CD14-positive monocyte (primary cell): ENCODE measurements around the gene GMDS. TPM values are rescaled to one million over a fixed set of nuclear protein-coding genes. Genes with fewer than 3 reads are reported as not detected.

ENCODE experiments used
- DNase-seq, 3 donors: peaks; one replicate each; pipeline ENCODE4 v3.0.0-alpha.2; 2011 to 2022
- H2AFZ ChIP-seq: 2 replicates; pipeline ENCODE4 v1.6.0; 2012; ENCODE audit warnings: mild to moderate bottlenecking, low read depth, low read length, inconsistent platforms; ENCODE audit not compliant: insufficient read depth, poor library complexity, severe bottlenecking
- H3K27ac ChIP-seq, 2 donors: 1 replicate in 1 of 2; 2 replicates in 1 of 2; pipeline ENCODE4 v1.5.1; 2012 to 2013; ENCODE audit warnings: low read length in 2 of 2, control low read depth in 1 of 2, inconsistent platforms in 1 of 2, low read depth in 1 of 2, mild to moderate bottlenecking in 1 of 2
- H3K27me3 ChIP-seq, 2 donors: one replicate each; pipeline versions ENCODE4 v1.6.0 to v1.6.1; 2011 to 2013; ENCODE audit warnings: low read length in 2 of 2; ENCODE audit not compliant: control insufficient read depth in 2 of 2, insufficient read depth in 2 of 2
- H3K36me3 ChIP-seq, 2 donors: replicated peaks in 1 of 2; 1 replicate in 1 of 2; 2 replicates in 1 of 2; pipeline versions ENCODE4 v1.5.1 to v1.6.1; 2012 to 2013; ENCODE audit warnings: low read length in 2 of 2, control low read depth in 1 of 2, inconsistent platforms in 1 of 2, mild to moderate bottlenecking in 1 of 2; ENCODE audit not compliant: insufficient read depth in 2 of 2, control insufficient read depth in 1 of 2
- H3K4me1 ChIP-seq, 2 donors: 1 replicate in 1 of 2; 2 replicates in 1 of 2; pipeline versions ENCODE4 v1.5.1 to v1.6.1; 2012 to 2013; ENCODE audit warnings: low read length in 2 of 2, control low read depth in 1 of 2, inconsistent platforms in 1 of 2, mild to moderate bottlenecking in 1 of 2, moderate library complexity in 1 of 2; ENCODE audit not compliant: insufficient read depth in 2 of 2, control insufficient read depth in 1 of 2
- H3K4me2 ChIP-seq: replicated peaks from 2 replicates; pipeline ENCODE3; 2012; ENCODE audit warnings: low read length, moderate library complexity, mild to moderate bottlenecking; ENCODE audit not compliant: poor library complexity, severe bottlenecking; ENCODE audit errors: extremely low read depth
- H3K4me3 ChIP-seq, 3 experiments: fragments of 200-600 bp in 1 of 3; sonication (generic) in 1 of 3; replicated peaks in 1 of 3; 1 replicate in 2 of 3; 2 replicates in 1 of 3; pipeline ENCODE4 v1.5.1; 2011 to 2013; ENCODE audit warnings: low read length in 3 of 3, mild to moderate bottlenecking in 3 of 3, control low read depth in 2 of 3, low read depth in 2 of 3, inconsistent platforms in 1 of 3, moderate library complexity in 1 of 3
- H3K79me2 ChIP-seq: 2 replicates; pipeline ENCODE4 v1.6.0; 2012; ENCODE audit warnings: mild to moderate bottlenecking, control low read depth, inconsistent platforms, low read length, moderate library complexity; ENCODE audit not compliant: insufficient read depth
- H3K9ac ChIP-seq: 2 replicates; pipeline ENCODE4 v1.6.0; 2017; ENCODE audit warnings: low read length, mild to moderate bottlenecking; ENCODE audit not compliant: insufficient read depth, poor library complexity, severe bottlenecking
- H3K9me3 ChIP-seq, 2 donors: replicated peaks in 1 of 2; 1 replicate in 1 of 2; 2 replicates in 1 of 2; pipeline versions ENCODE4 v1.5.1 to v1.6.1; 2012 to 2013; ENCODE audit warnings: low read length in 2 of 2, control low read depth in 1 of 2; ENCODE audit not compliant: control insufficient read depth in 1 of 2, insufficient read depth in 1 of 2
- H4K20me1 ChIP-seq: 2 replicates; pipeline ENCODE4 v1.6.0; 2012; ENCODE audit warnings: mild to moderate bottlenecking, low read length, control low read depth, moderate library complexity; ENCODE audit not compliant: insufficient read depth
- H3K27ac Mint-ChIP-seq, 7 donors: one replicate each; pipeline ENCODE4 v1.8.0; 2020; ENCODE audit warnings: mild to moderate bottlenecking in 7 of 7, mixed read lengths in 7 of 7, moderate library complexity in 6 of 7, inconsistent platforms in 2 of 7
- H3K27me3 Mint-ChIP-seq, 3 donors: one replicate each; pipeline ENCODE4 v1.8.0; 2021 to 2022; ENCODE audit warnings: low read depth in 3 of 3, mild to moderate bottlenecking in 3 of 3, mixed read lengths in 3 of 3, moderate library complexity in 3 of 3, inconsistent platforms in 1 of 3
- H3K36me3 Mint-ChIP-seq, 2 donors: one replicate each; pipeline ENCODE4 v1.8.0; 2020; ENCODE audit warnings: mixed read lengths in 2 of 2, inconsistent platforms in 1 of 2, mild to moderate bottlenecking in 1 of 2
- H3K4me1 Mint-ChIP-seq: one replicate; pipeline ENCODE4 v1.8.0; 2020; ENCODE audit warnings: mild to moderate bottlenecking, mixed read lengths
- H3K4me3 Mint-ChIP-seq, 2 donors: one replicate each; pipeline ENCODE4 v1.8.0; 2020; ENCODE audit warnings: mild to moderate bottlenecking in 2 of 2, mixed read lengths in 2 of 2, moderate library complexity in 1 of 2
- H3K9me3 Mint-ChIP-seq, 7 donors: one replicate each; pipeline ENCODE4 v1.8.0; 2020 to 2022; ENCODE audit warnings: mixed read lengths in 7 of 7, mild to moderate bottlenecking in 6 of 7, moderate library complexity in 6 of 7, inconsistent platforms in 2 of 7
- CTCF ChIP-seq: fragments of 200-600 bp; IDR thresholded peaks from one replicate; pipeline ENCODE4 v1.8.0; 2022; ENCODE audit warnings: antibody characterized with exemption, mild to moderate bottlenecking
- WGBS: methylation state at CpG from one replicate; pipeline ENCODE4 v1.1.5; 2013; ENCODE audit warnings: missing lambda C conversion rate; ENCODE audit not compliant: insufficient coverage; 5-methylcytosine and 5-hydroxymethylcytosine counted together
- intact Hi-C, 2 donors: fragments of 100-400 bp; cut with micrococcal nuclease; formaldehyde crosslinking; loops; one replicate each; pipeline versions ENCODE4 v1.15.0 to v1.15.1; 2023
- polyA plus RNA-seq, 3 donors: library from polyadenylated mRNA; depleted of rRNA in 1 of 3; unstranded in 2 of 3; stranded (reverse) in 1 of 3; fragments of 300-500 nt in 2 of 3; fragments of >200 nt in 1 of 3; fragmentation: Illumina TruSeq in 2 of 3; gene quantifications; 1 replicate in 2 of 3; 2 replicates in 1 of 3; pipeline ENCODE4 v1.2.3, GENCODE V29; 2012 to 2021

Gene GMDS
- polyA plus RNA-seq, 3 donors: 10.5 to 19.9 (median 17.6) TPM

GRCh38 chr6:1770435-1770843, 475.0 kb downstream of the GMDS start:
- no peak overlapping the region for H3K4me3 ChIP-seq
- 84% methylated on average over 7 of the region's 7 CpGs for WGBS

GRCh38 chr6:1767481-1768246, 477.7 kb downstream of the GMDS start:
- Histone ChIP-seq H3K4me1 (peaks cover 0 to 2% of the 10 kb centered on the region in 2 donors), H3K36me3 (no peaks in the 10 kb centered on the region), H2AFZ (no peak overlapping the region), H3K79me2 (no peaks in the 10 kb centered on the region), H3K9ac (no peak overlapping the region), H3K4me2 (no peak overlapping the region), H4K20me1 (no peaks in the 10 kb centered on the region), H3K4me3 (no peak overlapping the region), H3K27ac (no peak overlapping the region), H3K9me3 (no peaks in the 10 kb centered on the region), H3K27me3 (no peaks in the 10 kb centered on the region)
- no peak overlapping the region for H3K27ac Mint-ChIP-seq
- no peak overlapping the region for H3K4me3 Mint-ChIP-seq
- H3K9me3 Mint-ChIP-seq: peaks cover 0 to 2% (median 0%) of the 10 kb centered on the region in 7 donors
- no peak for DNase-seq
- H3K36me3 Mint-ChIP-seq: peaks cover 0 to 4% of the 10 kb centered on the region in 2 donors
- intact Hi-C loops: no loop called here
- no peaks in the 10 kb centered on the region for H3K27me3 Mint-ChIP-seq
- no peak for TF ChIP-seq CTCF
- H3K4me1 Mint-ChIP-seq: peaks cover 10% of the 10 kb centered on the region
- WGBS: 80% methylated on average over 3 of the region's 7 CpGs

More at GRCh38 chr6:1770435-1770843, 475.0 kb downstream of the GMDS start:
- Histone ChIP-seq H3K4me1 (no peaks in the 10 kb centered on the region), H3K36me3 (no peaks in the 10 kb centered on the region), H3K9ac (no peak overlapping the region), H3K4me2 (no peak overlapping the region), H3K9me3 (no peaks in the 10 kb centered on the region), H3K79me2 (no peaks in the 10 kb centered on the region), H3K27ac (no peak overlapping the region), H4K20me1 (no peaks in the 10 kb centered on the region), H3K27me3 (no peaks in the 10 kb centered on the region), H2AFZ (no peak overlapping the region)
- no peak for TF ChIP-seq CTCF
- H3K4me1 Mint-ChIP-seq: peaks cover 8% of the 10 kb centered on the region
- intact Hi-C loops: no loop called here
- DNase-seq: no peak
- no peak overlapping the region for H3K4me3 Mint-ChIP-seq
- no peak overlapping the region for H3K27ac Mint-ChIP-seq
- H3K36me3 Mint-ChIP-seq: peaks cover 0 to 7% of the 10 kb centered on the region in 2 donors
- peaks cover 0 to 1% (median 0%) of the 10 kb centered on the region in 3 donors for H3K27me3 Mint-ChIP-seq
- H3K9me3 Mint-ChIP-seq: no peaks in the 10 kb centered on the region
